Mesodermal cell (in vitro differentiated cells): ENCODE measurements around the gene OR8D1.
"Not testable (repeated sequence)": the region's sequence is repeated elsewhere in the genome, so short reads cannot be mapped to it uniquely, and the experiment has no call there.

Source experiments
- H3K27ac ChIP-seq: 2 replicates; pipeline ENCODE4 v1.7.0; 2013; ENCODE audit warnings: mild to moderate bottlenecking, low read depth, low read length, moderate library complexity; ENCODE audit not compliant: severe bottlenecking
- H3K36me3 ChIP-seq: 2 replicates; pipeline ENCODE4 v1.7.1; 2013; ENCODE audit warnings: mild to moderate bottlenecking, low read length, moderate library complexity; ENCODE audit not compliant: control insufficient read depth, insufficient read depth
- H3K4me1 ChIP-seq: one replicate; pipeline ENCODE4 v1.7.1; 2013; ENCODE audit warnings: mild to moderate bottlenecking, low read length; ENCODE audit not compliant: insufficient read depth, control insufficient read depth, poor library complexity, severe bottlenecking
- H3K4me3 ChIP-seq: 2 replicates; pipeline ENCODE4 v1.7.0; 2013; ENCODE audit warnings: low read length, control low read depth, mild to moderate bottlenecking; ENCODE audit not compliant: insufficient read depth, poor library complexity, severe bottlenecking; ENCODE audit errors: extremely low read depth
- H3K9me3 ChIP-seq: 2 replicates; pipeline ENCODE4 v1.7.1; 2013; ENCODE audit warnings: mild to moderate bottlenecking, low read length, moderate library complexity; ENCODE audit not compliant: control insufficient read depth
- WGBS, 2 experiments: methylation state at CpG; one replicate each; pipeline ENCODE4 v1.1.5; 2013; ENCODE audit warnings: missing lambda C conversion rate in 2 of 2; ENCODE audit not compliant: insufficient coverage in 2 of 2; 5-methylcytosine and 5-hydroxymethylcytosine counted together

OR8D1 gene

DNA sequence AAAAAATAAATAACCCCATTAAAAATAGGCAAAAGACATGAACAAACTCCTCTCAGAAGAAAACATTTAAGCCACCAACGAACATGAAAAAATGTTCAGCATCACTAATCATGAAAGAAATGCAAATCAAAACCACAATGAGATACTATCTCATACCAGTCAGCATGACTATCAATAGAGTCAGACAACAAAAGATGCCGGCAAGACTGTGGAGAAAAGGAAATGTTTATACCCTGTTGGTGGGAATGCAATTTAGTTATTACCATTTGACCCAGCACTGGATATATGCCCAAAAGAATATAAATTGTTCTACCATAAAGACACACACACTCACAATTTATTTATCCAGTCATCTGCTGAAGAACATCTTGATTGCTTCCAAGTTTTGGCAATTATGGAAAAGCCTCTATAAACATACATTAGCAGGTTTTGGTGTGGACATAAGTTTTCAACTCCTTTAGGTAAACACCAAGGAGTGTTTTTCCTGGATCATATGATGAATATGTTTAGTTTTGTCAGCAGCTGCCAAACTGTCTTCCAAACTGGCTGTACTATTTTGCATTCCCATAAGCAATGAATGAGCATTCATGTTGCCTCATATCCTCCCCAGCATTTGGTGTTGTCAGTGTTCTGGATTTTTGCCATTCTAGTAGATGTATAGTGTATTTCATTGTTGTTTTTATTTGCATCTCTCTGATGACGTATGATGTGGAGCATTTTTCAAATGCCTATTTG is 28.0 kb downstream of the OR8D1 start:
- H3K27ac ChIP-seq: peak overlapping the region; percentile 38
- H3K4me1 ChIP-seq: no peaks in the 10 kb centered on the region
- no peaks in the 10 kb centered on the region for H3K36me3 ChIP-seq
- H3K4me3 ChIP-seq: no peak overlapping the region
- WGBS, 2 experiments: 75% methylated on average over 1 of the region's 3 CpGs; no CpG with 5 or more reads in 1 of the 2 experiments
- H3K9me3 ChIP-seq: peaks cover 6% of the 10 kb centered on the region

DNA sequence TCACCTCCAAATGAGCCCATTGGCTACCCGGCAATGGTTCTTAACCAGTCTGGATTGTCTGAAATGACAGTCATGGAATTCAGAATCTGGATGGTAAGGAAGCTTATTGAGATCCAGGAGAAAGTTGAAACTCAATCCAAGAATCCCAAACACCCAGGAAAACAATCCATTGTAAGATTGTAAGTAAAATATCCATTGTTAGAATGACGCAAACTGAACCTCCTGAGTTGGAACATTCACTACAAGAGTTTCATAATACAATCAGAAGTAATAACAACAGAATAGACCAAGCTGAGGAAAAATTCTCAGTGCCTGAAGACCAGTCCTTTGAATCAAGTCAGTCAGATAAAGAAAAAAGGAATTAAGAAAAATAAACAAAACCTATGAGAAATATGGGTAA is 35.5 kb downstream of the OR8D1 start:
- H3K27ac ChIP-seq: no peak overlapping the region
- H3K4me3 ChIP-seq: no peak overlapping the region
- no peaks in the 10 kb centered on the region for H3K36me3 ChIP-seq
- WGBS, 2 experiments: no CpG with 5 or more reads among the region's 2 CpGs
- peaks cover 6% of the 10 kb centered on the region for H3K9me3 ChIP-seq
- H3K4me1 ChIP-seq: peaks cover 12% of the 10 kb centered on the region

DNA sequence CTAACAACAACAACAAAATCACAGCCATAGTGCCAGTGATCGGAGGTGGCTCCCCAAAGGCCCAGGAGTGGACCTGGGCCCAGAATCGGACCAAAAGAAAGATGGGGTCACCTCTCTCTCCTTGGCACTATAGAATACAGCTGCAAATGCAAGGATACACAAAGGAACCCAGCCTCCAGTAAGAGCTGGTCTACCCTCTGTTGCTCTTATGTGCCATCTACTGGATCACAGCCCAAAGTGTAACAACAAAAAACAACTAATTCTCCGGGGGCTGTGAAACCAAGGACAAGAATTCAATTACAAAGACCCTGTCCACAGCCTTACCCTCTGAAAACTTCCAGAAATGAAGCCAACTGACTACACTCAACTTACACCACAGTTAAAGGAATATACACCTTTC is 35.9 kb downstream of the OR8D1 start:
- Histone ChIP-seq H3K27ac (no peak overlapping the region), H3K4me3 (no peak overlapping the region), H3K9me3 (peaks cover 6% of the 10 kb centered on the region), H3K36me3 (no peaks in the 10 kb centered on the region), H3K4me1 (peaks cover 12% of the 10 kb centered on the region)
- WGBS, 2 experiments: 50 to 64% methylated on average over 2 of the region's 3 CpGs

DNA sequence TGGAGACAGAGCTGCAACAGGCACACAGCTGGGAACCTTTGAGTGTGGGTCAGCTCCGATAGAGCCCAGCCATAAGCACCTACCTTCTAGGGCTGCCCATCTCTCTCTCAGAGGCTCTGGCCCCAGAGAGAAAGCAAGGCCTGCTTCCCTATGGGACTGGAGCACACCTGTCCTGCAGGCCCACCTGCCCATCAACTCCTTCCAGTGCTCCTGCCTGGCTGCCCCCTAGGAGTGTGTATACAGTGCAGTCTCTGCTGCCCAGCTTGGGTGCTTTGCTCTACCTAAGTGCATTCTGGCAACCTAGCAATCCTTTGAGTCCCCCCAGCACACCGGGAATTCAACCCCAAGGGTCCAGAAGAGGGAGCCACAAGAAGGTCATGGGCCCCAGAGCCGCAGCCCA is 36.5 kb downstream of the OR8D1 start:
- WGBS, 2 experiments: 100% methylated on average over 1 to 2 of the region's 3 CpGs
- Histone ChIP-seq H3K36me3 (no peaks in the 10 kb centered on the region), H3K9me3 (peaks cover 6% of the 10 kb centered on the region), H3K27ac (no peak overlapping the region), H3K4me1 (peaks cover 14% of the 10 kb centered on the region), H3K4me3 (no peak overlapping the region)

DNA sequence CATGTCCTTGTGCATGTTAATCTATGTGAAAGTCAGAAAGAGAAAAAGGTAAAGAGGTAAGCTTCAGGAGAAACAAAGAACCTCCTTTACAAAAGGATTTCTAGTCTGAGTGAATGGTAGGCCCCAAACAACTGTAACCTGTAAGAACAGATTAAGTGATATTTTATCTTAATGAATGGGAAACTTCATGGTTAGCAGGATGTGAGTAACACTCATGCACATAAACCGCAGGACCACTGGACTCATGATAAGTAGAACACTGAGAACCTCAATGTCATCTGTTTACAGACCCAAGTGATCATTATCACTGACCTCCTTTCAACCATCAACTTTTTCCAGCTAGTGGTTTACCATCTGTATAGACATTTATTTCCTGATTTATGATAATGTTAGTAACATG is 37.7 kb downstream of the OR8D1 start:
- no peaks in the 10 kb centered on the region for H3K36me3 ChIP-seq
- no peak overlapping the region for H3K4me3 ChIP-seq
- 57% methylated on average over 1 of the region's 1 CpG; no CpG with 5 or more reads in 1 of the 2 experiments for WGBS, 2 experiments
- peaks cover 2% of the 10 kb centered on the region for H3K9me3 ChIP-seq
- H3K4me1 ChIP-seq: peaks cover 14% of the 10 kb centered on the region
- no peak overlapping the region for H3K27ac ChIP-seq

DNA sequence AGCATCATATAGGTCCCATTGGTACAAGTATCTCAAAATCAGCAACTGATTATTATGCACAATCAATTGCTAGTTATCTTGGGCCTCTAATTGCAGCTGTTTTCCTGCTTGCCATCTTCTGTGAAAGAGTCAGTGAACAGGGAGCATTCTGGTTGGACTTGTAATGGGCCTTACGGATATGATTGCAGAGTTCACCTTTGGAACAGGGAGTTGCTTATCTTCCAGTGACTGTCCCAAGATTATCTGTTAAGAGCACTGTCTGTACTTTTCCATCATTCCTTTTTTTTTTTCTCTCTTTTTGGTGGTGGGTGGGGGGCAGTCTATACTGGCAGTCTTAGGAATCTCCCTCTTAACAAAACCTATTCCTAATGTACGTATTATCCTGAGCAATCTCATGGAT is 39.7 kb downstream of the OR8D1 start:
- WGBS, 2 experiments: no CpG with 5 or more reads among the region's 2 CpGs

DNA sequence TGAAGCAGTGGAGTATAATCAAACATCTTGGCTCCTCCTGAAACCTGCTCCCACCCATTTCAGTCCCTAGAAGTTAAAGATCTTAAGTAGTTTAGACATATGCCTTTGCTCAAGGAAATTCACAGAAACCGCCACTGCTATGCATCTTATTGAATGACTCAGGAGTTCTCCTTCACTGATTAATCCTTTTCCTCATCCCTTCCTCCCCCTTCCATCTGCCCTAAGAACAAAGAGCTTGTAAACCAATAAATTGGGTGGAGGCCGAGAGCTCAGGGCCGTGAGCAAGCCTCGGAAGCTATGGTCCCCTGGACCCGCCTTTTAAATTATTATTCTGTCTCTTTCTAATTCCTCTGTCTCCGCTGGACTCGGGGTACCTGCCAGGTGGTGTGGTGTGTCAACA is 42.9 kb downstream of the OR8D1 start:
- H3K27ac ChIP-seq, H3K36me3 ChIP-seq, H3K4me3 ChIP-seq, H3K9me3 ChIP-seq, H3K4me1 ChIP-seq: not testable (repeated sequence)
- WGBS, 2 experiments: 80% methylated on average over 1 of the region's 7 CpGs

More for the DNA sequence above, 39.7 kb downstream of the OR8D1 start:
- H3K4me1 ChIP-seq: peaks cover 14% of the 10 kb centered on the region
- no peak overlapping the region for H3K27ac ChIP-seq
- H3K36me3 ChIP-seq: no peaks in the 10 kb centered on the region
- no peak overlapping the region for H3K4me3 ChIP-seq
- no peaks in the 10 kb centered on the region for H3K9me3 ChIP-seq

DNA sequence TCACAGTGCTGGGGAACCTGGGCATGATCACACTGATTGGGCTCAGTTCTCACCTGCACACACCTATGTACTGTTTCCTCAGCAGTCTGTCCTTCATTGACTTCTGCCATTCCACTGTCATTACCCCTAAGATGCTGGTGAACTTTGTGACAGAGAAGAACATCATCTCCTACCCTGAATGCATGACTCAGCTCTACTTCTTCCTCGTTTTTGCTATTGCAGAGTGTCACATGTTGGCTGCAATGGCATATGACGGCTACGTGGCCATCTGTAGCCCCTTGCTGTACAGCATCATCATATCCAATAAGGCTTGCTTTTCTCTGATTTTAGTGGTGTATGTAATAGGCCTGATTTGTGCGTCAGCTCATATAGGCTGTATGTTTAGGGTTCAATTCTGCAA is 48.7 kb downstream of the OR8D1 start:
- not testable (repeated sequence) for H3K36me3 ChIP-seq, H3K4me3 ChIP-seq, H3K4me1 ChIP-seq, H3K27ac ChIP-seq, H3K9me3 ChIP-seq
- no CpG with 5 or more reads among the region's 4 CpGs for WGBS, 2 experiments

DNA sequence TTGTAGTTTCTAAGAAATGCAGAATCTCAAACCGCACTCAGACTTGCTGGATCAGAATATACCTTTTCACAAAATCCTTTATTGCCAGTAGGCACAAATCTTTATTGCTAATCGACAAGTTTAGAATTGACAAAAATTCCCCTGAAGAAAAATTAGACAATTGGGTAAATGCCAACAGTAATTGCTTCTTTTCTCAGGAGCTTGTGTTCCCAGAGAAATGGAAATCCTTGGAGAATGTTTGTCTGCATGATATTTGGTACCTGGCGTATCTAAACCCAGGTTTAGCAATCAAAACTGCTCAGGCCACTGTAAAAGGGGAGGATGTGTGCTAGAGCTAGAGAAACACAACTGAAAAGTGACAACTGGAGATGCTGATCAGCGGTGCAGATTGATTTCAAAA is 57.7 kb downstream of the OR8D1 start, which contains the start of gene OR8G5:
TSS of gene OR8G5 (plus strand) at position 301 of the 400 bp plus-strand sequence. CDS start 8,556 bp downstream, outside the sequence.
- WGBS, 2 experiments: 90 to 100% methylated on average over 1 to 2 of the region's 4 CpGs
- Histone ChIP-seq H3K9me3 (no peaks in the 10 kb centered on the region), H3K36me3 (no peaks in the 10 kb centered on the region), H3K4me1 (peaks cover 10% of the 10 kb centered on the region), H3K27ac (no peak within 1 kb of the TSS), H3K4me3 (no peak within 1 kb of the TSS)
